Left kidney (tissue), 2 donors: ENCODE results near the gene PNKP. TPM values are rescaled to one million over a fixed set of nuclear protein-coding genes. Genes with fewer than 3 reads are reported as not detected.

ENCODE experiments used
- DNase-seq: peaks from one replicate; pipeline ENCODE4 v3.0.0-alpha.2; 2013
- polyA plus RNA-seq: library from polyadenylated mRNA; unstranded; fragments of 120-200 nt; gene quantifications from one replicate; pipeline ENCODE4 v1.2.1, GENCODE V29; 2013; ENCODE audit not compliant: insufficient read length

The PNKP gene
- polyA plus RNA-seq, 1 donor = 71.5 TPM

DNA sequence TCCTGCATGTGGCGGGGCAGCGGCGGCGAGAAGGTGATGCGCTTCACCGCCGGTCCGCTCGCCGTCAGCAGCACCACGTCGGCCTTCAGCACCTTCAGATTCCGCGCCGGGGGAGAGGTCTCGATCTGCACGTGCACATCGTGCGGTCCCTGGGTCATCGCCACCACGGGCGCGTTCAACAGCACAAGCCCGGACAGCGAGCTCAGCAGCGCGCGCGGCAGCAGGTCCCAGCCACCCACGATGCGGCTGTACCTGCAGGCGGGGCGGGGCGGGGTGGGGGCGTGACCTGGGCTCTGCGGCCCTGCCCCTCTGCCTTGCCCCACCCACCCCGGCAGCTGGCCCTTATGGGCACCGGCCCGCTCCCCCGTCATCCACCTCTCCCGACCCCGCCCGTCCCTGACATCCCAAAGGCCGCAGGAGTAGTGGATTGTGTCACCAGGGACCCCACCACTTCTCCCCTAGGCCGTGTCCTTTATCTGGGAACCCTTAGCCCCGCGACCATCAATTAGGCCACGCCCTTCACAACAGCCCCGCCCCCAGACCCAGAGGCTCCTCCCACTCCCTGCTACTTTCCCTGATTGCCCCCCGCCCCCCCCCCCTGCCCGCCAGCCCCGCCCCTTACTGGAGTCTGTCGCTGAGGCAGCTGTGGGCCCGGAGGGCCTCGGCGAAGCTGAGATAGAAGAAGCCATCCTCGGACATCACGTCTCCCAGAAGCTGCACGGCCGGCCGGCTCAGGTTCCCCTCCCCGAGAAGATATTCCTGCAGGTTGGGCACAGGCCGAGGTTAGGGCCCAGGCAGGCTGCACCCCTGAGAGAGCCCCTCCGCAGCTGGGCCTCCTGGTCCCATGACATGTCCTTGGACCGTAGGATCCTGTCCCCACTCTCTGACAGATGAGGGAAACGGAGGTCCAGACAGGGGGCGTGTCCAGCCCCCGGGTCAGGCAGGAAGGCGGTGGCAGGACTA lies 23.3 kb upstream of the PNKP start:
- DNase-seq = no peak

DNA sequence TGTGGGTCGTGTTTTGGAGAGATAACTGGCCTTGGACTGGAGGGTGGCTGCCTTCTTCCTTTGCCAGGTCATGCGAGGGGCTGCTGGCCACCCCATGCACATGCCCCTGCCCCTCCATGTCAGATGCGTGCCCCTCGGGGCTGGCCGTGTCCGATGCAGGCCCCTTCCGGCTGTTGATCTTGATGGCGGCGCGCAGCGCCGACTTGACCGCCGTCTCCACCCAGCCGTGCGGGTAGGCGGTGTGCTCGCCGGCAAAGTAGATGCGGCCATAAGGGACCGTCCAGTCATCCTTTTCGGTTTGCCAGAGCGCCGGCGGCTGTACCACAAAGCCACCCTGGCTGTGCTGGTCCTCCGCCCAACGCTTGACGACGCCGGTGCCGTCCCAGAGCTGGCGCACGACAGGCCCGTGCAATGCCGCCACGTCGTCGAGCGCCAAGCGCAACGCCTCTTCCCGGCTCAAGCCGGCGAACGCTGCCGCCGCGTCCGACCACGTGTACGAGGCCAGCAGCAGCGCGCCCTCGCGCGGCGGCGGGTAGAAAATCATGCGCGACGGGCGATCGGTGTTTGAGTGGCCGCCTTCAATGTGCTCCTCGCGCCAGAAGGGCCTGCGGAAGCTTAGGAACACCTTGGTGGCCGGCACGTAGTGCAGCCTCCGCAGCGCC lies 22.4 kb upstream of the PNKP start:
- no peak for DNase-seq

DNA sequence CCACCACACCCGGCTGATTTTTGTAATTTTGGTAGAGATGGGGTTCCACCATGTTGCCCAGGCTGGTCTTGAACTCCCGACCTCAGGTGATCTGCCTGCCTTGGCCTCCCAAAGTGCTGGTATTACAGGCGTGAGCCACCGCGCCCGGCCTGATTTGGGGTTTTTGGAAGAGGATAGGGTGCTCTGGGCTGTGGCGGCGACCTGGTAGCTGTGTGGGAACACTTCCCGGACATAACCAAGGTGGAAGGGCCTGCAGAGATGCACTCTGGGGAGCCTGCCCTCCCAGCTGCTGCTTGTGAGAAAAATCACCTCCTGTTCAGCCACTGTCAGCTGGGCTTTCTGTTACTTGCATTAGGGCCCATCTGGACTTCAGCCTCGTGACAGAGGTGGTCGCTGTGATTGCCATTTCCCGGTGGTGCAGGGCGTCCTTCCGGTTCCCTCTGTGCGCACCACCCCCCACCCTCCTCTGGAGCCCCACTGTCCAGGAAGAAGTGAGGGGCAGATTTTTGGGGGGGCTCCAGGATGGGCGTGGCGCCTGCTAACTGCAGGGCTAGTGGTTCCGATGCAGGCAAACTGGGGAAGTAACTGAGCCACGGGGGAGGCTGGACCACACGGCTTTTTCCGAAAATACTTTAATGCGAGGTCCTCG lies 21.8 kb upstream of the PNKP start:
- no peak for DNase-seq

DNA sequence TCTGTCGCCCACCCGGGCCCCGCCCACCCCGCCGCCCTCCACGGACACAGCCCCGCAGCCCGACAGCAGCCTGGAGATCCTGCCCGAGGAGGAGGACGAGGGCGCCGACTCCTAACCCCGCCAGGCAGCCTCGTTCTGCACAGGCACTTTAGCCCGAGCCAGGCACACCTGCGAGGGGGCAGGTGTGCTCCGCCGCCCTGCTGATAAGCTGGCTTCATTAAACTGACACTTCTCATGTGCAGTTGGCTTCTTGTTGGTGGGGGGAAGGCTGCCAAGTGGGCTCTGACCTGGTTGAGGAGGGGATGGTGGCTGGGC lies 21.1 kb upstream of the PNKP start:
- no peak for DNase-seq

DNA sequence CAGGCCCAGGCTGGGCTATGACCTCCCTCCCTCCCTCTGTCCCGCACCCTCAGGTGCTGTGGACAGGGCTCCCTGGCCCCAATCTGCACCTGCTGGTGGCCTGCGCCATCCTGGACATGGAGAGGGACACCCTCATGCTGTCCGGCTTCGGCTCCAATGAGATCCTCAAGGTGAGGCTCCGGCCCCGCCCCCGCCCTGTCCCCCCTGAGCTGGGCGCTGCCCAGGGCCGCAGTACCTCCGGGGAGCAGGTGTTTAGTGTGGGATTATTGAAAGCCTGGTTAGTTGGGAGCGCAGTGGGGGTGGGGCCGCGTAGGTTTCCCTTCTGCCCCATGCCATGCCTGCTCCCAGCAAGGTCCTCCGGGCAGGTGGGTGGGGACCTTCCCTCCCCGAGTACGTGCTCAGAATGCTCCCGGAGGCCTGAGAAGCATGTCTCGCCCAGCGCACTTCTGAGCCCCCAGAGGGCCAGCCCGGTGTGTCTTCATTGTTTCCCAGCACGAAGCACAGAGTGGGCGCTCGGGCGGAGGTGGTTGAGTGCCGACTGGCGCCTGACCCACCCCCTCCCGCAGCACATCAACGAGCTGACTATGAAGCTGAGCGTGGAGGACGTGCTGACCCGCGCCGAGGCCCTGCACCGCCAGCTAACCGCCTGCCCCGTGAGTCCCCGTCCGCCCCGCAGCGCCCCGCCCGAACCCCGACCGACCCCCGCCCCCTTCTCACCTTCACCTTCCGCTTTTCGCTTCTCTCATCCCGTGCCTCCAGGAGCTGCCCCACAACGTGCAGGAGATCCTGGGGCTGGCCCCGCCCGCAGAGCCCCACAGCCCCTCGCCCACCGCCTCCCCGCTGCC lies 20.5 kb upstream of the PNKP start:
- DNase-seq = no peak

DNA sequence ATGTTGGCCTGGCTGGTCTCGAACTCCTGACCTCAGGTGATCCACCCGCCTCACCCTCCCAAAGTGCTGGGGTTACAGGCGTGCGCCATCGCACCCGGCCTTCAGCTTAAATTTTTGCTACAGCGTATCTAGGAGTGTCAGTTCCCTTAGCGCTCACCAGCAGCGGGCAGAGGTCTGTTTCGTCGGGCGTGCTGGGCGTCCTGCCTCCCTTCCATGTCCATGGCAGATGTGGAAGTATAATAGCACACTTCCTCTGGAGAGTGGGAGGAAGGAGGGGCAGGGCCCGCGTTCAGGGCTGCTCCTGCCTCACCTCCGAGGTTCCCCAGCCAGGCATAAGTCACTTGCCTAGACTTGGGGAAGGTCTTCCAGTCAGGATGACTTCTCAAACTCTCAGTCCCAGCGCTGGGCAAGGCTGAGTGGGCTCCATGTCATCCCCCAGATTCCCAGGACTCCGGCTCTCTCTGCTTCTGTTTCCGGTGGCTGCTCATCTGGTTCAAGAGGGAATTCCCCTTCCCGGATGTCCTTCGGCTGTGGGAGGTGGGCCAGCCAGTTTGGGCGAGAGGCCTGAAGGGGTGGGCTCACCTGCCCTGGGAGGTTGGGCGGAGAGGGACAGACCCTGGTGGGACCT lies 19.8 kb upstream of the PNKP start:
- DNase-seq = no peak

DNA sequence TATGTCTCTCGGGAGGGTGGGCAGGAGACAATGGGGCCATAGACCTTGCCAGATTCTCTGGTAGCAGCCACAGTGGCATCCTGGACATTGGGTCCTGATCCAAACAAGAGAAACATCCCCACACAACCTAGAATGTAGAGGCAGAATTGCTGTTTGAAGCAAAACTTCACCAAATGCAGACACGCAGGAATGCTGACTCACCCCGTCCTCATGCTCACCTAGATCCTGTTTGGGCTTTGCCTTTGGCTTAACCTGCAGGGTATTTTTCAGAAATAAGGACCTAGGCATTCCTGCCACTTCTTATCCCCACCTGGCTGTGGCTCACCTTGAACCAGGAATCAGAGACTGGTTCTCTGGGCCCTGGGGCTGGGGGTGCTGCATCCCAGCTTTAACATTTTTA lies 17.4 kb upstream of the PNKP start:
- DNase-seq = no peak

DNA sequence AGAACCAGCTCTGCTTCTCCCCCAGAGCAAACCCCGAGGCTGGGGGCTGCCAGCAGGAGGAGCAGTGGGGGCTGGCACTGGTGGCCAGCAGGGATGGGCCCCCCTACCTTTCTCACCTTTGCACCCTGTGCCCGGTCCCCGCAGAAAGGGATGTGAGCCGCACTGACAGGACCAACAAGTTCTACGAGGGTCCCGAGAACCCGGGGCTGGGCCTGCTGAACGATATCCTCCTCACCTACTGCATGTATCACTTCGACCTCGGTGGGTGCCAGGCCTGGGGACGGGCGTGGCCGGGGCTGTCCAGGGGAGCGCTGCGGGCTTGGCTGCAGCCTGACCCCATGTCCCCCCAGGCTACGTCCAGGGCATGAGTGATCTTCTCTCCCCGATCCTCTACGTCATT lies 16.7 kb upstream of the PNKP start:
- DNase-seq = no peak

DNA sequence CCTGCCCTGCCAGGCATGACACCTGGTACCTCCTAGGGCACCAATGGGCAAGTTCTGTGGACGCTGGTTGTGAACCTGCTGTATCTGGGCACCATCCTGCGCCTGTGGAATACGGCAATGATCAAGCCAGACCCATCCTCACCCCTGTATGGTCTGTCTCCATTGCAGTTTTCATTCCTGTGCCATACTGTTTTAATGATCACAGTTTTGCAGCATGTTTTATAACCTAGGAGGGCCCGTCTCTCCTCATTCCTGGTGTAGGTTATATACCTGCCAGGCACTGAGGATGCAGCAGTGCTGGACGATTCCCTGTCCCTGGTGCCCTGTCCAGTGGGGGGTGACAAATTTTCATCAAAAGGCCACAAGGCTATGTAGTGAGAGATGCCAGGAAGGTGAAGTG lies 15.7 kb upstream of the PNKP start:
- DNase-seq = no peak

DNA sequence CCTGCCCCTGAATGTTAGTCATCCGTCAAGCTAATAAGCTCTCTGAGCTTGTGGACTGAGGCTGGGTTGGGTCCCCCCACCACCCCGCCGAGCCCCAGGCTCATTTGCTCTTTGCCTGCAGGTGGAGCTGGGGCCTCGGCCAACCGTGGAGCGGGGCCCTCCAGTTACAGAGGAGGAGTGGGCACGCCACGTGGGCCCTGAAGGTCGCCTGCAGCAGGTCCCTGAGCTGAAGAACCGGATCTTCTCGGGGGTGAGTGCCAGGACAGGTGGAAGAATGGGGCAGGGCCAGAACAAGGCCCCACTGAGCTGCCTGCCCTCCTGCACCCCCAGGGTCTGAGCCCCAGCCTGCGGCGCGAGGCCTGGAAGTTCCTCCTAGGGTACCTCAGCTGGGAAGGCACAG lies 15.3 kb upstream of the PNKP start:
- DNase-seq = no peak

DNA sequence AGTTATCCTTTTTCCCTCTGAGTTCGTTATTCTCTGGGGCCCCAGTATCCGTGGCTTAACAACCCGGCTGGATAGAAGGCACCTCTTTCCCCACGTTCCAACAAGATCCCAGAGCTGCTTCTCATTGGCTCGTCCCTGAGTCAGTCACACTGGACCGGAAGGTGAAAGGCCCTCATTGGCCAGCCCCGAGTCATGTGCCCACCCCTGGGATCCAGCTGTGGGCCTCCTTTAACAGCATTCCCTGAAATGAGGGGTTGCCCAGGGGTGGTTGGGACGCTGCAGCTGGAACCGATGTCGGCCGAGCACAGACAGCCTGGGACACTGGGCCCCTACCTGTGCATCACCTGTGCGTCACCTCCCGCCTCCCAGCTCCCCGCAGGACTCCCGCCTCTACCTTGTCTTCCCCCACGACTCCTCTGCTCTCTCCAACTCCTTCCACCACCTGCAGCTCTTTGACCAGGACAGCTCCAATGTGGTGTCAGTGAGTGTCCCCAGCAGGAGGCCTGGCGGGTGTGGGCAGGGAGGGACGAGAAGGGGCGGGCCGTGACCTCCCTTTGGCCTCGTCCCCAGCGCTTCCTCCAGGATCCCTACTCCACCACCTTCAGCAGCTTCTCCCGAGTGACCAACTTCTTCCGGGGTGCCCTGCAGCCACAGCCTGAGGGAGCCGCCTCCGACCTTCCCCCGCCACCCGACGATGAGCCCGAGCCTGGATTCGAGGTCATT lies 14.5 kb upstream of the PNKP start:
- no peak for DNase-seq

DNA sequence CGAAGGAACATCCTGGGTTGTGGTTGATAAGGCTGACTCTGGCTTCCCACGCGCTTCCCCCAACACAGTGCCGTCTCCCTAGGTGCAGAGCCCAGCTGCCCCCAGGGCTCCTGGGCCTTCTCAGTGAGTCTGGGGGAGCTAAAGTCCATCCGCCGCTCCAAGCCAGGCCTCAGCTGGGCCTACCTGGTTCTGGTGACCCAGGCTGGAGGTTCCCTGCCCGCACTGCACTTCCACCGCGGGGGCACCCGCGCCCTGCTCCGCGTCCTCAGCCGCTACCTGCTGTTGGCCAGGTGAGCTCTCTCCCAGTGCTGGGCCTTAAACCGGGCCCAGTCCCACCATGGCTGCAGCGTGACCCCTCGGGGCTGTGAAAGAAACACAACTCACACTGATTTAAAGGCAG lies 13.8 kb upstream of the PNKP start:
- DNase-seq = no peak

DNA sequence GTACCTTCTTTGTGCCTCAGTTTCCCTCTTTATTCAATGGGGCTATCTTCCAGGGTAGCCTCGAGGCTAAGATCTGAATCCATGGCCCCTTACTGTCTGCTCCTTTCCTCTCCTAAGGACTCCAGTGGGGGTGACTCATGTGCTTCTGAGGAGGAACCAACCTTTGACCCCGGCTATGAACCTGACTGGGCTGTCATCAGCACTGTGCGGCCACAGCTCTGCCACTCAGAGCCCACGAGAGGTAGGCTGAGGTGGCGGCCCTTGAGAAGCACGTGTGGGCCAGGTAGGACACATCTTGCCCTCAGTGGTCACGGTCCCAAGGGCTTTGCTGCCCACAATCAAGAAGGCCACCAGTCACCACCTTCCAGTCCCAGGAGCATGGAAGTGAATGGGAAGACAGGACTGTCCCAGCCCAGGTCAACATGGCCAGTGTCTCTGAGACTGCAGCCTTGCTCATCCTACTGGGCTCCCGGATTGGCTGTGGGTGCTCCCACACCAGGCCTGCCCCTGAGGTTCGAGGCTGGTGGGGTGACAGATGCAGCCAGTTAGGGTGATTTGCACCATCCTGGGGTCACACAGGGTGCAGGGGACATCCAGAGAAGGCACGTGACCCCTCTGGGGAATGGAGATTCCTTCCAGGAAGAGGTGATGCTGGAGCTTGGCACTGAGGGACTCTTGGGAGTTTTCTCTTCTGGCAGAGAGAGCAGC lies 12.9 kb upstream of the PNKP start:
- DNase-seq = no peak

DNA sequence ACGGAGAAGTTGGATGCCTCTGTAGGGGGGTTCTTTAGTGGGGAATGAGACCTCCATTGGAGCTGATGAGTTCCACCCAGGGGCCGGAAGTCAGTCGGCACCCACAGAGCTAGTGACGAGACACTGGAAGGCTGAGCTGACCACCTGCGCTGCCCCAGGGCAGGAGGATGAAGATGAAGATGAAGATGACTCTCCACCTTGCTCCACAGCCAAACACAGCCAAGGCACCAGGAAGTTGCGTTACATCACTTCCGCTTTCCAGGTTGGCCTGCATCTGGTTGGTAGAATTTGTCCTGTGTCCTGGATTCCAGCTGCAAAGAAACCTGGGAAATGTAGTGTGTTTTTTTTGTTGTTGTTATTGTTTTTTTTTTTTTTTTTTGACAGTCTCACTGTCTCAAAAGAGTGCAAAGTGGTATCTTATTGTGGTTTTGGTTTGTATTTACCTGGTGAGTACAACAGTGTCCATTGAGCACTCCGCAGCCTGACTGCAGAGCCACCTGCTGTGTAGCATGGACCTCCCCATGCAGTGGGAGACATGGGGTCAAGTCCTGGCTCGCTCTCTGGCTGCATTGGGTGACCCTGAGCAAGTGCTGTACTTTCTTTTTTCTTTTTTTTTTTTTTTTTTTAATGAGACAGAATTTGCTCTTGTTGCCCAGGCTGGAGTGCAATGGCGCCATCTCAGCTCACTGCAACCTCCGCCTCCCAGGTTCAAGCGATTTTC lies 12.0 kb upstream of the PNKP start:
- DNase-seq = no peak

DNA sequence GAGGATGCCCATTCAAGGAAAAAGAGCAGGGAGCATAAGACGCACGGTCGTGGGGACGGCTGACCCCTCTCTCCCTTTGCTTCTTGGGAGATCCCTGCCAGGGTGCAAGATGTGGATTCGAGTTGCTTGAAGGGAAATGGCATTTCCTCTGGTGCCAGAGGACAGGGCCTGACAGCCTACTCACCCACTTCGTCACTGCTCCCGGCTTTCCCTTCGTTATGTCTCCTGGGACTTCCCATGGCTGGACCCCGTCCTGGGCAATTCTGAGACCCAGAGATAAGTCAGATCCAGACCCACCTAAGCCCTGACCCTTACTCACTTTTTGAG lies 11.3 kb upstream of the PNKP start:
- DNase-seq = no peak

DNA sequence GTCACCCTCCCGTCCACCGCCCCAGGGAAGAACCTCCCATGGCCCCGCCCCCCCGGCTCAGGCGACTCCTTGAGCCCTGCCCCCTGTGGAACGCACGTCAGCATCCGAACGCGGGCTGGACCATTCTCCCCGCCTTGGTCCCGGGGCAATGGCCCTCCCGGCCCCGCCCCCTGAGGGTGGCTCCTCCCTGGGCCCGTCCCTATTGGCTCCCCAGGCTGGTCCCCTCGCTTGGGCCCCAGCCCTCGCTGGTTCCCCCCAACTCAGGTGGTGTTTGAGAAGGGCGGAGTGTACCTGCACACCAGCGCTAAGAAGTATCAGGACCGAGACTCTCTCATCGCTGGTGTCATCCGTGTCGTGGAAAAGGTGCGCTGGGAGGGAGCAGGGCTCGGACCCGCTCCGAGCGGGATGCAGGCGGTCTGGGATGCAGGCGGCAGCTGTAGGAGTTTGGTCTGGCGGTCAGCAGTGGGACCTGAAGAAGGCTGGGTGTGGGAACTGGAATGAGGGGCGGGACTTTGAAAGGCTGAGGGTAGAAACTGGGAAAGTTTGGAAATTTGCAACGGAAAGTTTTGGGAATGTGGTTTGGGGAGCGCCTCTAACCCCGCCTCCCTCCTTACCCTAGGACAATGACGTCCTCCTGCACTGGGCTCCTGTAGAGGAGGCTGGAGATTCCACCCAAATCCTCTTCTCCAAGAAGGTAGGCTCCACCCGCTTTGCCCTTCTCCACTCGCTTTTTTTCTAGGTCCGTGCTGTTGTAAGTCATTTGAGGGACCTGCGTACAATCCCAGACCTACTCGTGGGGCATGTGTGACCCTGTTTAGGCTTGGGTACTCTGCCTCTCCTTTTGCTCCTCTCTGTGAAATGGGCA lies 10.7 kb upstream of the PNKP start:
- DNase-seq = peak; percentile 98

DNA sequence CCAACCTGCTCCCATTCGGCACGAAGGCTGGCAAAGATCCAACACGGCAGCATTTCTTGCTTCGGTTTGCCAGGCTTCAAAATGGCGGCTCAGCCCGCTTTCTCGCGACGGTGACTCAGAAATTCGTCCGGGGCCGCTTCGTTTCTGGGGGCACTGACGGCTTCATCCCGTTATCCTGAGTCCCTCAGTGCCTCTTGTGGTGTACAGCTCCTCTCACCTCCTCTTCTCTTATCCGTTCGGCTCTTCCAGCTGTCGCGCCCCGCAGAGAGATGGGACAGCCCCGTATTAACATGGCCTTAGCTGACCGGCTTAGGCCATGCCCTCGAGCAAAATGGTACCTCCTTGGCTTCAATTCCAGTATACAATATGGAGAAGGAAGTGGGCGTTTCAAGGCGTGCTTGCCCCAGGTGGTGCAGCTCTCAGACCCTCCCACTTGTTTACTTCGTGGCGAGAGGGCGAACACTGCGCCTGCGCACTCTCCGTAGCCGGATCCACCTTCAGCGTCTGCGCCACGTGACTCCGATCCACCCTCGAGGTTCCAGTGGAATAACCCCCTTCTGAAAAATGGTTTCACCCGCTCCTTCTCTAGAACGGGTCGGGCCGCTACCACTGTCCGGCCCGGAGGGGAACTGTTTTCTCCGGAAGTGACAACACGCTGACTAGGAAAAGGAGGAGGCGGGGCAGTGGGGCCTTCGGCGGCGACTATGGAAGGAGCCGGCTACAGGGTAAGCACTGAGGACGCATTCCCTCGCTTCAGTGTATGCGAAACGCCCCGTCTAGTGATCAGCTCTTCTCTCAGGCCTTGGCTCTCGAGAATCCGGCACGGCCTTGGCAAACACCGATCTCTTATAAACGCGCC lies 9.9 kb upstream of the PNKP start, which contains the start of the genes AKT1S1 and TBC1D17:
TSS of gene AKT1S1 (minus strand) at position 336 of the 859 bp plus-strand sequence. CDS start 4,060 bp downstream, outside the sequence.
TSS of gene TBC1D17 (plus strand) at position 683 of the 859 bp plus-strand sequence. CDS start at position 705, 22 bp downstream.
- peak; percentile 100 for DNase-seq
